HG03558 (cell line): Measurements from ENCODE around the gene HRK.

Experiments
- ATAC-seq: cut with Tn5 transposase; IDR thresholded peaks from one replicate; pipeline ENCODE4 v1.9.1; 2021; ENCODE audit warnings: moderate number of reproducible peaks; ENCODE audit not compliant: unreplicated experiment; ENCODE audit errors: extremely low read depth

The HRK gene

DNA sequence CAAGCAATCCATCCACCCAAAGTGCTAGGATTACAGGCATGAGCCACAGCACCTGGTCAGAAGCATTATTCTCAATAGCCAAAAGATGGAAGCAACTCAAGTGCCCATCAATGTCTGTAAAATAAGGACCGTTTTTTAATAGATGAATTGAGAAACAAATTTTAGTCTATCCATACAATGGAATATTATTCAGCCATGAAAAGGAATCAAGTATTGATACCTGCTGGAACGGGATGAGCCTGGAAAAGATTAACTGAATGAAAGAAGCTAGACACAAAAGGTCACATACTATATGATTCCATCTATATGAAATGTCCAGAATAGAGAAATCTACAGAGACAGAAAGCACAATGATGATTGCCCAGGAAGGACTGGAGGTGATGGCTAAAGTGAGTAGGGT, 20.4 kb upstream of the HRK start:
- no peak for ATAC-seq

DNA sequence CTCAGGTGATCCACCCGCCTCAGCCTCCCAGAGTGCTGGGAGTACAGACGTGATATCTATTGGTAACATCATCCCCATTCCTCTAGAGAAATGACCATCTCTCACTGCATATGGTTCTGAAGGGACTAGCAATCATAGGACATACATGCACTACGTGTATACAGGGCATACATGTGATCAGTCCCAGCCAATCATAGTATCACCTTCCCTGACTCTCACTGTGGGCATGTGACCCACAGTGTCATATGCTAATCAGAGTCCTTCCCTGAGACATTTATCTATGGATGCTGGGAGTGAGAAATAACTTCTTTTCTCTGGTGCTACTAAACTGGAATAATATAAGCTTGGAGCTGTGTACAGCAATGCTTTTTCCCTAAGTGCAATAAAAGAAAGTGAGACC, 17.4 kb upstream of the HRK start:
- ATAC-seq: no peak

DNA sequence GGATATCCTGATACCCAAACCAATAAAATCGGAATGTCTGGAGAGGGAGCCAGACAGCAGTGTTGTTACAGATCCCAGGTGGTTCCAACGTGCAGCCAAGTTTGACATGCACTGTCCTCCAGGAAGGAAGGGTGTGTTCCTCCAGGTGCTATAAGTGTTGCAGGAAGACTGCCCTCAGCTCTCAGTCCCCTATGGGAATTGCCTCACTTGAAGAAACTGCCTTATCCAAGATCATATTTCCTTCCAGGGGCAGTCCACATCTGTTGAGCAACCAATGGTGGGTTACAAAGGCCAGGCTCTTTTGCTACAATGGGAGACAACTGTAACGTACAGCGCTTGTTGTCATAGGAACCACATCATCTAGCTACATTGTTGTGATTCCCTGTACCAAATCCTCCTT, 16.2 kb upstream of the HRK start:
- no peak for ATAC-seq

DNA sequence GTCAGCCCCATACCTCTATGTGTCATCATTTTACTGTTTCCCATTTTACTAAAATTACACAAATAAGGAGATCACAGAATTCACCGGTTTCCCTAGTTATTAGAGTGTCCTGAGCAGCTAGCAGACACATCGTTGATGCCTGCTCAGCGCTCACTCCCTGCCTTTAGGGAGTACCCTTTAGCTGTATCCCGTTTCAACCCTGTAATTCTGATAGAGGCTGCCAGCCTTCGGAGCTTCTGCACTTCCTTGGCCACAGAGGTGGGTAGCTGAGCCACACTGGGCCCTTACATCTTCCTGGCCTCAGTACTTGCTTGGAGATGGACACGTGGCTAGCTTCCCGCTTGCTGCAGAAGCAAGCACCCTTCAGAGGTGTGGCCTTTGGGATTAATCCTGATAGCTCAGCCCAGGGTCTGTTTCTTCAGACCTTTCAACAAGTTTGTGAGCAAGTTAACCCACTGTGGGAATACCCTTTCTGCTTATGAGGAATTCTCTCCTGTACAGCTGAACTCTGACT, 15.2 kb upstream of the HRK start:
- ATAC-seq: no peak

DNA sequence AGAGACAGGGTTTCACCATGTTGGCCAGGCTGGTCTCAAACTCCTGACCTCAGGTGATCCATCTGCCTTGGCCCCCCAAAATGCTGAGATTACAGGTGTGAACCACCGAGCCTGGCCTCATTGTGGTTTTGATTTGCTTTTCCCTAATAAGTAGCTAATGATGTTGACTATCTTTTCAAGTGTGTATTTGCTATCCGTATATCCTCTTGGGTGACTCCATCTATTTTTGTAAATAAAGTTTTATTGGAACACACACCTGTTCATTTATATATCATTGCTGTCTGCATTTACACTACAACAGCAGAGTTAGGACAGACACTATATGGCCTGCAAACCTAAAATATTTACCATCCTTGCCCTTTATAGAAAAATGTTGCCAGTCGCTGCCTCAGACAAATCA, 13.7 kb upstream of the HRK start:
- no peak for ATAC-seq

DNA sequence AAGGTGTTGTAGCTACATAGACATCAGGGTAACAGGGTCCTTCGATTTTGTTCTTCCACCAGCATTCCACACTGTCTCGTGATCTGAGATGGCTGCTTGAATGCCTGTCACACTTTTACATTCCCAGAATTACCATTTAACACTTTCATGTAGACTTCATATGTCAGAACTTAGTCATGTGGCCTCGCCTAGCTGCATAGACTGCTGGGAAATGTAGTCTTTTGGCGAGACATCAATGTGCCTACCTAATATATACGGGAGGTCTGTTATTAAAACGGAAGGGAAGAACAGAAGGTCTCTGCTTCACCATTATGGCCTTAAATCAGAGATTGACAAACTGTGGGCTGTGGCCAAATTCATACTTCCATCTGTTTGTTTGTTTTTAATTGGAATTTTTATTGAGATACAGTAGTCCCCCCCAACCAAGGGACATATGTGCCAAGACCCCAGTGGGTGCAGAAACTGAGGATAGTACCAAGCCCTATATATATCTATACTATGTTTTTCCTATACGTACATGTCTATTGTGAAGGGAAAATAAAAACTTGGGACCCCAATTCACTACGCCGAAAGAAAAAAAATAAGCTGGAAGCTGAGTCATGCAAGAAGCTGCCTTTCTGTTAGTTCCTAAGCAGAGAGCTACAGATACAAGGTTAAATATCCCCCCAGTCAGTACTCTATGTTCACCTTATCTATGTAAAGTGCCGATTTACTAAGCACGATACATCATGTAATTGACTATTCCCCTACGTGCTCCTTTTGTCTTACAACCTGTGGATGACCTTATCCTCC, 11.3 kb upstream of the HRK start:
- ATAC-seq: no peak

DNA sequence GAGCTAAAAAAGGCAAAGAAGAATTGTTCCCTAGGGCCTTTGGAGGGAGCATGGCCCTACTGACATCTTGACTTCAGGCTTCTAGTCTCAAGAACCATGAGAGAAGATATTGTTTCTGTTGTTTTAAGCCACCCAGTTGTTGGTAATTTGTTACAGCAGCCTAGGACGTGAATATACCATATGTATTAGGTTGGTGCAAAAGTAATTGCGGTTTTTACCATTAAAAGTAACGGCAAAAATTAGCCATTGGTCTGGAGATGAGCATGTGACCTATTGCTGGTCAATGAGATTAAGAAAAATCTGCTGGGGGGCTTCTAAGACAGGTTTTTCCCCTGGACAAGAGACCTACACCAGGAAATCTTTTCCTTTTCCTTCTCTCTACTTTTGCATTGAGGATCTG, 9.8 kb upstream of the HRK start:
- ATAC-seq: no peak

DNA sequence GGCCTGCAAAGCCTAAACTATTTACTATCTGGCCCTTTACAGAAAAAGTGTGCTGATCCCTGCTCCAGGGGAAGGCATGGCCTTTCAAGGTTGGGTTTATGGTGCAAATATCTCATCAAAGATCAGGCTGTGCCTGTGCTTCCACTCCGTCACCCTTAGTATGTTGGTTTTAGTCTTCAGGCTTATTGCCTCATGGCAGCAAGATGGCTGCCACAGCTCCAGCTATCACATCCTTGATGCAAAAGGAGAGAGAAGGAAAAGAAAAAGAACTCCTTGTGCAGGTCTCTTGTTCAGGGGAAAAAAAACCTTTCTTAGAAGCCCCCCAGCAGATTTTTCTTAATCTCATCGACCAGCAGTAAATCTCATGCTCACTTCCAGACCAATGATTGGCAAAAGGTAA, 9.1 kb upstream of the HRK start:
- ATAC-seq: no peak

DNA sequence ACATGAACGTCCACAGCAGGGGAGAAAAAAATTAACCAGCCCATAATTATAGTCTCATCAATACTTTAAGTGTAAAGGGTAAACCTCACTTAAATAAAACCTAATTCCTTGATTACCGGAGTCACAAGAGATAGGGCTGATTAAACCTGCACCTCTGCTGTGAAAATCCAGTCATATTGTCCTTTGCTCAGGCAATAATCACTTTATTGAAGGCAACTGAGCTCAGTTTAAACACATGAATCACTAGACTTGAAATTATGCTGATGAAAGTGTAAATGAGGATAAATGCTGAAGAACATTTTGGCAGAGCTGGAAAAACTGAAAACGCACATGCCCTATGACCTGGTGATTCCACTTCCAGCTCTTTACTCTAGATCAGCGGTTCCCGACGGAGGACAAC, 6.7 kb upstream of the HRK start:
- ATAC-seq: no peak

DNA sequence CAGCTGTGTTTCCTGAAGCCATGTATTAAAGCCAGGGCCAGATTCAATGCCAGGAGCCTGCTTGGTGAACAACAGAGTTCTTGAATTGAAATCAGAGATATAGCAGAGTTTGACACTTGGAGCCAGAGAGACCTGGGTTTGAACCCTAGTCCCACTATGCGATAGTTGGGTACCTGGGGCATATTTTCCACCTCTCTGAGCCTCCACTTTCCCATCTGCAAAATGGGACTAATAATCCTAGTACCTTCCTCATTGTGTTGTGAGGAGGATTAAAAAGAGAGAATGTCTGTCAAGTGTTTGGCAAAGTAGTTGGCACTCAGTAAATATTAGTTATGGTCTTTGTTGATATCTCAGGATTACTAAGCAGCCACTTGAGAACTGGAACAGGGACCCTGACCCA, 6.0 kb upstream of the HRK start:
- ATAC-seq: no peak

DNA sequence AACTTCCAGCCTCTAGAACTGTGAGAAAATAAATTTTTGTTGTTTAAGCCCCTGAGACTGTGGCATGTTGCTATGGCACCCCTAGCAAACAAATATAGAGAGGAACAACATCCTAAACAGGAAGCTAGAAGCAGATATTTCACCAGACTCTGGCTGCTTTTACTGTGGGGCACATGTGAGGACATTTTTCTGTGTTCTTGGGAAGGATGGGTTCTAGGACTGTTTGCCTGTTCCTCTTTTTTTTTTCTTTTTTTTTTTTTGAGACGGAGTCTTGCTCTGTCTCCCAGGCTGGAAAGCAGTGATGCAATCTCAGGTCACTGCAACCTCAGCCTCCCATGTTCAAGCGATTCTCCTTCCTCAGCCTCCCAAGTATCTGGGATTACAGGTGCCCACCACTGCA, 4.2 kb upstream of the HRK start:
- no peak for ATAC-seq

DNA sequence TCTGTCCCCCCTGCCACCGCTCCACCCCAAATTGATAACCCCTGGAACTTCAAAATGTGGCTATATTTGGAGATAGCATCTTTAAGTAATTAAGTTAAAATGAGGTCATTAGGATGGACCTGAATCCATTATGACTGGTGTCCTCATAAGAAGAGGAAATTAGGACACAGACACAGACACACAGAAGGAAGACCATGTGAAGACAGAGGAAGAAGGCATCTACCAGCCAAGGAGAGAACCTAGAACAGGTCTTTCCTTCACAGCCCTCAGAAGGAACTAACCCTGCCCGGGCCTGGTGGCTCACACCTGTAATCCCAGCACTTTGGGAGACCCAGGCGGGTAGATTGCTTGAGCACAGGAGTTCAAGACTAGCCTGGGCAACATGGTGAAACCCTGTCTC, 3.6 kb upstream of the HRK start:
- ATAC-seq: no peak

DNA sequence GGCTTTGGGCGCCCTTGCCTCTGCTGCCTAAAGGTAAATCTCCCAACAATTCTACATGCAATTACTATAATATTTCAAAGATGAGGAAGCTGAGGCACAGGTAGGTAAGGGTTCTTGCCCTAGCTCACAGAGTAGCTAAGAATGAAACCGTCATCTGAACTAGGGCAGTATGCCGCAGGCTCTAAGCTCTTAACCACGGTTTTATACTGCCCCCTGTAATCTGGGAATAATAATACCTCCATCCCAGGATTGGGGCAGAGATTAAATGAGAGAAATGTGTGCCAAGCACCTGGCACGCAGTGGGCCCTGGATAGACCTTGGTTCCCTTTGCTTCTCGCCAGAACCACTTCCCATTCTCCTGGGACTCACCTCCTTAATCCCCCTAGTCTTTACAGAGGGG, 1.5 kb upstream of the HRK start:
- no peak for ATAC-seq

DNA sequence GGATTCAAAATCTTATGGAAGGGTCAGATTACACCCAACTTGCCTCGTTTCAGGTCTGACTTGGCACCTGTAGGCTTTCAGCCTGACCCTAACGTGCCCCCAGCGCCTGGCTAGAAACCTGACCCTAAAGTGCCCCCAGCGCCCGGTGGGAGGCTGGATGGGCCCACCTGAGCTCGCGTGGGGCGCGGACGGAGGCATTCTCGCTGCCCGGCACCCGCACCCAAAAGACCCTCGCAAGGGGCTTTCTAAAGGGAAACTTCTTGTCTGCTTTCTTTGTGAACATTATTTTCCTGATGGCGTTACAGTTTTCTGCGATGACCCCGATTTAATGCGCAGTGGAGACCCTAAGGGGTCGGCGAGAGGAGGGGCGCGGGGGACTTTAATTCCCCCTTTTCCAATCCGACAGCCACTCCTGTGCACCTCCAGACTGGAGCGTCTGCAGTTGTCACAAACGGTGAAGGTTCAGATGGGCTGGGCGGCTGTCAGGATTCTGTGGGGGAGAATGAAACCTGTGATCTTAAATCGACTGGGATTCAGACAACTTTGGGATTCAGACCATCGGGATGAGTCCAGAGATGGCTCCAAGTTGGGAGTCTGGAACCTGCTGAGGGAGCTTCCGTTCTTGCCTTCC, 751 bp upstream of the HRK start:
- no peak for ATAC-seq

DNA sequence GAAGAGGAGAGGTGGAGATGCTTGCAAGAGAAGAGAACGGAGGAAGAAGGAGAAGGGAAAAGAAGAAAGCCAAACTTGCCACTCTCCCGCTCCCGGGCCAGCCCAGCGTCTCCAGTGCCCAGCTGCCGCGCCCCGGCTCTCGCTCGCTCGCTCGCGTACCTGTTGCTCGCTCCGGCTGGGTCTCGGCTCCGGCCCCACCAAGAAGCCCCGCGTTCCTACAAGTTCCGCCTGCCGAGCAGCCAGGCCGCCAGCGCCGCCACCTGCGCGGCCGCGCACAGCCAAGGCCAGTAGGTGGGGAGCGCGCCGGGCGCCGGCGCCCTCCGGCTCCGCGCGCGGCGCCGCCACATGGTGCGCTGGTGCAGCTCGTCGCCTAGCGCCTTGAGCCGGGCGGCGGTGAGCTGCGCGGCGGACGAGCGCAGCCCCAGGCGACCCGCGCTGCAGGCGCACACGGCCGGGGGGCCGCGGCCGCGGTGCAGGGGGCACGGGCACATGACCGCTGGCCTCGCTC, 370 bp downstream of the HRK start:
- no peak for ATAC-seq

DNA sequence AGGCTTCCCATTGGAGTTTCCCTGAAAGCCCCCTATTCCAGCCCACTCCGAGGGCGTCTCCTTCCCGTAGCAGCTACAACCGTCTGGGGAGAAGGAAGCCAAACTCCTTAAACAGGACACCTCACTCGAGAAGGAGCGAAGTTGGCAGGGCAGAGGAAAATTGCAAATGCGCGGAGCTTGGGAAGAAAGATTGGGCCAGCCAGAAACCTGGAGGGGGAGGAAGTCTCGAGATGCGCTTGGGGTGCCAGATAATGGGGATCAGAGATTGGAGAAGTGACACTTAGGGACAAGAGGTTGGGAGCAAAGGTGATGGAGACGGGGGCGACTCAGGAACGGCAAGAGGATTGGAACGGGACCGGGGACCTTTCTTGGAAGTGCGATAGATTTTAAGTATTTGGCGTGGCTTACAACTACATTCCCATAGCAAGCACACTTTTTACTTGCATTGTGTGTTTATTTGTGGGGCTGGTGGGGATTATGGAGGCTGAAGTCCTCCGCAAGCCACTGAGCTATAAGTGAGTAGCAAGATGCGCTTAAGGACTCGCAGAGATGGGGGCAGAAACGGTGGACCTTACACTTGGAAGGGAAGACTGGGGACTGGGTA, 926 bp downstream of the HRK start:
- no peak for ATAC-seq

DNA sequence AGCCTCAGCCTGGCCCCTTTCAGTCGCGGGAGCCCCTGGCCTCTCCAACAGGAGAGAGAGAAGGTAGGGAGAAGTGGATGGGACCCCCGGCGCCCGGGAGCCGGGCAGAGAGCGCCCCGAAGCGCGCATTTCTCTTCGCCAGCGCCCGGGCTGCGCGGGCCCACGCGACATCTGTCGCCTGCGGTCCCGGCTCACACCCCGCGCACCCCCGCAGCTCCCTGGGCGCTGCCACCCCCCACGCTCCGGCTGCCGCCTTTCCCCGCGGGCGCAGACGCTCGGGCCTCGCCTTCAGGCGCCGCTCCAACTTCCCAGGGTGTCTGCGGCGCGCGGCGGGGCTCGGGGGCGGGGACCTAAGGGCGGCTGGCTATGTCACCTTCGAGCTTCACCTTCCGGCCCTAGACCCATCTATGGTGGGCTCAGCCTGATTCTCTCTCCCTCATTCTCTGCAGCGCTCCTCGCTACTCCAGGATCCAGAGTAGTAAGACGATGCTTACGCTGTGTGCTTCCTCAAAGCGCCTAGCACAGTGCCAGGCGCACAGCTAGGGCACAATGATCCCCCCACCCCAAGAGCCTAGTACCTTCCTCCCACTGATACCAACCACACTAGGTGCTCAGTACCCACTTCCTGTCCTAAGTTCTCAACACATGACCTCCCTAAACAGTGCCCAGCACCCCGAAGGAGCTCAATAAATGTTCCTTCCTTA, 1.6 kb downstream of the HRK start:
- ATAC-seq: no peak

DNA sequence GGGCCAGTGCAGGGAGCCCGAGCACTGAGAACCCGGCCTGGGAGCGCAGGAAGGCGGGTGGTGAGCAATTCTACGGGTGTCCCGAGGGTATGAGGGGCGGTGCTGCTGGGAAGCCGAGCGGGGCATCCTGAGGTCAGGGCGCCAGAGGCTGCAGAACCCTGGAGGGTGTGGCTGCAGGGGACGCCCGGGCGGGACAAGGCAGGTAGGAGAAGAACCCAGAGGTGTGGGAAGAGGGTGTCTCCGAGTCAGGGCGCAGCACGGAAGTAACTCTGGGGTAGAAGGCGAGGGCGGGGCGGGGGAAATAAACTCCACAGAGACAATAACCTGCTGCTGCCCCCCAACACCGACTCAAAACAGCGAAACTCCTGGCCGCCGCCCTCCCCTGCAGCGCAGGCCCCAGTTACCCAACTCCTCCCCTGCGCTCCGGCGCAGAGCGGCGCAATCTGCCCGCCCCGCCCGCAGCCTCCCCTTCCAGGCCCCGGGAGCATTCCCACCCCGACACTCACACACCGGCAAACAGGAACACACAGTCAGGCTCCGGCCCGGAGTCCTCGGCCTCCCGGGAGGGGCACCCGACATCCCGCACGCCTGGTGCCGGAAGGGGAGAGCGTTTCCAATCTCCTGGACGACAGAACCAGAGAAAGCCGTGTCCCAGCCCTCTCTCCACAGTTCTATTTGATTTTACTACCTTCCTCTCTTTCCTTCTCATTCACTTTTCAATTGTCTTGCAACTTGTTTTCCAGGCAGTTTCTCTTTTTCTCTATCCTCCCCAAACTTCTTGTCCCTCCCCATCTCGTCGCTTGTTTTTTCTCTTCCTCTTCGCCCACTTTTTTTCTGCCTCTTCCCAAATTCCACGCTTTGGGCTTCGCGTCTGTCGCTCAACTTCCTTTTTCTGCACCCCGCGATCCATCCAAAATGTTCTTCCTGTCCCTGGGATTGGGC, 2.4 kb downstream of the HRK start:
- ATAC-seq: no peak

DNA sequence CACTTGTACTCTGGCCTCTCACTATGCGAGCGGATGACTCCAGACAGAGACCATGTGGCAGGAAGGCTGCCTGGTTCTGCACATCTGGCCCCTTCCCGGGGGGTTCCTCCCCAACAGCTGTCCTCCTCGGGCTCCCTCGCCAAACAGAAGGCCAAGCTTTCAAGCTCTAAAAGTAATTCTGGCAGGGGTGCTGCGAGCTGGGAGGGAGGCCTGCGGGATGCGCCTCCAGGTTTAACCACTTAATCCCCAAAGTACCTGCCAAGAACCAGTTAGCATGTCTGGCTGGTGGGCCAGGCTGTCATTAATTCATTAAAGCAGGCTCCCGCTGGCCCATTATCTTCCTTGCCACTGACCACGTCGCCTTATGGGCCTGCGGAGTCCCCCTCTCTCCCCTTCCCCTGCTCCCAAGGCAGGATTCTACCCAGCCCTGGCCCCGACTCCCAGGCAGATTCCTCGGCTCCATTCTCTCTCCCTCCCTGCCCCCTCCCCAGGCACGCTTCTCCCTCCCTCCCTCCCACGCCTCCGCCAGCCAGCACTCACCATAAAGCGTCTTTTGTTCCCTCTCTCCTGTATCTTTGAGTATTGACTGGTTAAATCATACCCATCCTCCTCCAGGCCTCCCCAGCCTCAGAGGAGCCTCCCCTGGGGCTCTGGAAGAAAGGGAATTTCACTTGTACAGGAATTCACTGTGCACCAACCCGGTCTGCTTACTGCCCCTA, 4.9 kb downstream of the HRK start:
- ATAC-seq: no peak
